T-helper 2 cell (primary cell): ENCODE data around the gene OR52E4.

Experiments used
- DNase-seq, 5 experiments: peaks; one replicate each; pipeline versions ENCODE4 v3.0.0 to v3.0.0-alpha.2; 2012 to 2022

OR52E4 gene

DNA sequence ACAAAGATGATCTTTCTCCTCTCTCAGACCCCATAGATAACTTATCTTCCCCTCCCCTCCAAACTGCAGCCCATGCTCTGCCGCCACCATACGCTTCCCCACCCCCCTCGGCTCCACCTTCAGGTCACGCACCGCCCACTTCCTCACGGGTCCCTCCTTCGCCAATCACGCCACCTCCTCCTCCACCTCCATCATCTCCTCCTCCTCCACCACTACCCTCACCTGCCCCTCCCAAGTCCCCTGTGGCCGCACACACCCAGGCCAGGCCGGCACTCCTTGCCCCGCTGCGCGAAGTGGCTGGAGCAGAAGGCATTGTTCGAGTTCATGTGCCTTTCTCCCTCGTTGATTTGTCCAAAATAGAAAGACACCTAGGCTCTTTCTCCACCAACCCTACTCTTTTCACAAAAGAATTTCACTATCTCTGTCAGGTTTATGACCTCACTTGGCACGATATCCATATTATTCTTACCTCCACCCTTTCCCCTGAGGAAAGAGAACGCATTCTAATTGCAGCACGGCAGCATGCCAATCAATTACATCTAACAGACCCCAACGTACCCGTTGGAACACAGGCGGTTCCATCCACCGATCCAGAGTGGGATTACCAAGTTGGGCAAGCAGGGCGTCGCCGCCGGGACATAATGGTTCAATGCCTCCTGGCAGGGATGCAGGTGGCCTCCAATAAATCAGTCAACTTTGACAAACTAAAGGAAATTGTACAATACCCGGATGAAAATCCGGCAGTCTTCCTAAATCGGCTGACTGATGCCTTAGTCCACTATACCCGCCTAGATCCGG, 49.3 kb downstream of the OR52E4 start:
- DNase-seq: no peak

DNA sequence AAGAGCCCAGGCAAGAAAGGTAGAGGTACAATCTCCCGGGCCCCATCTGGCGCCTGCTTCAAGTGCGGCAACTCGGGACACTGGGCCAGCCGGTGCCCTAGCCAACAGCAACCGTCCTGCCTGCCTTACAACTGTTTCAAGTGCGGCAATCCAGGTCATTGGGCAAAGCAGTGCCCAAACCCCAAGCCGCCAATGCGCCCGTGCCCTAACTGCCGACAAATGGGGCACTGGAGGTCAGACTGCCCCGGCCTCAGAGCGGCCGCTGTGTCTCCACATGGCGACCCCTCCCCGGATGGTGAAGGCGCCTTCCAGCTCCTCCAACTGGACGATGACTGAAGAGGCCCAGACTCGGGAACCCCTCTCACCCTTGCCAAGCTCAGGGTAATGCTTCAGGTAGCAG, 50.2 kb downstream of the OR52E4 start:
- DNase-seq: no peak

DNA sequence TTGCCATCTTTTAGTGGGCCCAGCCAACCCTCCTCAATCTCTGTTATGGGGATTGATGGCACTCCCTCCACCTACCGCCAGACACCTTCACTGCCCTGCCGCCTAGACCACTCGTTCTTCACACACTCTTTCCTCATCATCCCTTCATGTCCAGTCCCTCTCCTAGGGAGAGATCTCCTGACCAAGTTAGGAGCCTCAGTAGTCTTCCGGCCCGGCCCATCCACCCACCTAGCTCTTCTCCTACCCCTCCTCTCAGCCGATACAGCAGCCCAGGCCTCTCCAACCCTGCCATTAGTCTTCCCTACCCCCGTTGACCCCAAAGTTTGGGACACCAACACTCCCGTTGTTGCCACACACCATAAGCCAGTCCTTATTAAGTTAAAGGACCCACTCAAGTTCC, 50.6 kb downstream of the OR52E4 start:
- no peak for DNase-seq

DNA sequence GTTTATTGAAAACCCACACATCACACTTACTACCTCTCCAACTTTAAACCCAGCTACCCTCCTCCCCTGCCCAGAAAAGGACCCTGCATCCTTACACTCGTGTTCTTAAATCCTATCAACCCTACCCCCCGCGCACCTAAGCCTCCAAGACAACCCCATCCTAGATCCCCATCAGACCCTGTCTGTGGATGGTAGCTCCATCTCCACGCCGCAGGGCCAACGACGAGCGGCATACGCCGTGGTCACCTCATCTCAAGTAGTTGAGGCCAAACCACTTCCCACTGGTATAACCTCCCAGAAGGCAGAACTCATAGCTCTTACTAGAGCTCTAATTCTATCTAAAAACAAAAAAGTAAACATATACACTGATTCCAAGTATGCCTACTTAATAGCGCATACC, 52.2 kb downstream of the OR52E4 start:
- no peak for DNase-seq

DNA sequence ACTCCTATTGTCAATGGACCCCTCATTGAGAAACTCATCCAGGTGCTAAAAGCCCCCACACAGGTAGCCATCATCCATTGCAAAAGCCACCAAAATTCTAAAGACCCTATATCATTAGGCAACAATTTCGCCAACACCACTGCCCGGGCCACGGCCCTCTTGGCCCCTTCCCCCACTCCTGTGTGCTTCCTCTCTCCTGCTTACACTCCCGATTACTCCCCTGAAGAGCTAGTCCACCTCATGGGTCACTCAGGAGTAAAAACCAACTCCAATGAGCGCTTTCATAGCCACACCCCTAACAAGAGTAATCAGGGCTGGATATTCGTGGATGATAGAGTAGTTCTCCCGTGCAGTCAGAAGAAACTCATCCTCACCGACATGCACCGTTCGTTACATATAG, 52.7 kb downstream of the OR52E4 start:
- DNase-seq: no peak
